Measurements from ENCODE around the gene LIFR. TPM values are rescaled to one million over a fixed set of nuclear protein-coding genes. Genes with fewer than 3 reads are reported as not detected.

LIFR gene
- total and polyA plus RNA-seq, 12 donors: 9.2 to 118 (median 59.0) TPM

DNA sequence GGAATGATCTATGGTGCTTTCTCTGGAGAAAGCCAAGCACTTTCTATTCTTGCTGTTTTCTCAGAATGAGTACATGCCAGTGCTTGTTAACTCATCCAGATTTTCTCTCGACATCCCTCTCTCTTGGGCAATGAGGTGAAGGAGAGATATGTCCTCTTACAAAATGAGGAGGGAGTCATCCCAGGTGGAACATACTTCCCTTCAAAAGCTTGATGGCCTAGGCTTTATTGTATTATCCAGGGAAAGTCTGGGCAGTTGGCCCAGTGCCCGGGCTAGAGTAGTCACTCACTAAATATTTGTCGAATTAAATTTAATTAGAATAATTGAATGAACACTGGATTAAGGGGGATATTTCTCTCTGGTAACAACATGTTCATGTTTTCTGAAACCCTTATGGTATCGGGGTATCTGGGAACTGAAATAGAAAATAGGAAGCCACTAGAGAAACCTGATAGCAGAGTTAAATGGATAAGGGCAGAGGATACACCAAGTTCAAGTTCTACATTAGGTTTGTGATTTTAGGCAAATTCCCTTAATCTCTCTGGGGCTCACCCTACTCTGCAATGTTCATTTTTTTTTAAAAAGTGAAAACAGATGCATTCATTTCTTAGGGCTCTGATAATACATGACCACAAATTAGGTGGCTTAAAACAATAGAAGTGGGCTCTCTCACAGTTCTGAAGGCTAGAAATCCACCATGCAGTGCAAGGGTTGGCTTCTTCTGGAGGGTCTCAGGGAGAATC is 99.6 kb downstream of the LIFR start:
- Histone ChIP-seq H3K36me3 (replicated peaks in 1 of 2) (no peaks in the 10 kb centered on the region), H3K9me3 (replicated peaks in 1 of 3) (no peaks in the 10 kb centered on the region), H3K27me3 (peaks cover 7% of the 10 kb centered on the region), H3K27ac (peak overlapping the region in 1 of 5 donors; percentile 8), H3K4me3 (no peak overlapping the region), H3K4me1 (replicated peaks in 1 of 2) (no peaks in the 10 kb centered on the region)
- DNase-seq: peak in 1 of 7 donors; percentile 63
- WGBS, 4 donors: 77 to 83% (median 80%) methylated on average over 4 of the region's 4 CpGs
- TF ChIP-seq, protein P1, sequence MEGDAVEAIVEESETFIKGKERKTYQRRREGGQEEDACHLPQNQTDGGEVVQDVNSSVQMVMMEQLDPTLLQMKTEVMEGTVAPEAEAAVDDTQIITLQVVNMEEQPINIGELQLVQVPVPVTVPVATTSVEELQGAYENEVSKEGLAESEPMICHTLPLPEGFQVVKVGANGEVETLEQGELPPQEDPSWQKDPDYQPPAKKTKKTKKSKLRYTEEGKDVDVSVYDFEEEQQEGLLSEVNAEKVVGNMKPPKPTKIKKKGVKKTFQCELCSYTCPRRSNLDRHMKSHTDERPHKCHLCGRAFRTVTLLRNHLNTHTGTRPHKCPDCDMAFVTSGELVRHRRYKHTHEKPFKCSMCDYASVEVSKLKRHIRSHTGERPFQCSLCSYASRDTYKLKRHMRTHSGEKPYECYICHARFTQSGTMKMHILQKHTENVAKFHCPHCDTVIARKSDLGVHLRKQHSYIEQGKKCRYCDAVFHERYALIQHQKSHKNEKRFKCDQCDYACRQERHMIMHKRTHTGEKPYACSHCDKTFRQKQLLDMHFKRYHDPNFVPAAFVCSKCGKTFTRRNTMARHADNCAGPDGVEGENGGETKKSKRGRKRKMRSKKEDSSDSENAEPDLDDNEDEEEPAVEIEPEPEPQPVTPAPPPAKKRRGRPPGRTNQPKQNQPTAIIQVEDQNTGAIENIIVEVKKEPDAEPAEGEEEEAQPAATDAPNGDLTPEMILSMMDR (IDR thresholded peaks at IDR 0.05): no peak
- intact Hi-C loops (cut with DNase I): no loop called here

DNA sequence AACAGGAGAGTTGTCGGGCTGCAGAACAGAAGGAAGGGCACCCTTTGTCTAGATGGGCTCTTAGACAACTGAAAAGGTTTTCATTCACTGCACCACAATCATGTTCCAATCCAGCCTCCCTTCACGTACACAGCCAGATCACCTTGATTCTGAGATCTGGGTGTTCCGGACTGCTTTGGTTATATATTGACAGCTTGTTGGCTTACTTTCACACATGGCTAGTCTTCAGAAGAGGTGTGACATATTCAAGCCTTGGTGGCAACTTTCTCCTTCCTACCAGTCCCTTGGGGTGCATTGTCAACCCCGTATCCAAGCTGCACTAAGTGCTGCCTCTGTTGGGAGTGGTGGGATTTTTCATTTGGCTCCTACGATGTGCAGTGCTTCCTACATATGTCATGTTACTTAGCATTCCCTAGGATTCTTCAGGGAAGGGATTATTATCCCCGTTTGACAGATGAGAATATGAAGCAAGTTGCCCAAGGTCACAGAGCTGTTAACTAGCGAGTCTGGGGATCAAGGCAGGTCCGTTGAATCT is 100.6 kb downstream of the LIFR start:
- WGBS, 4 donors: 78 to 89% (median 82%) methylated on average over 7 to 8 of the region's 8 CpGs
- no peak for DNase-seq
- H3K27me3 ChIP-seq: peaks cover 7% of the 10 kb centered on the region
- TF ChIP-seq, protein P1 (IDR thresholded peaks at IDR 0.05): no peak
- no peak for TF ChIP-seq POLR2A (IDR thresholded peaks at IDR 0.05)
- intact Hi-C loops (cut with DNase I): no loop called here
- no peaks in the 10 kb centered on the region for H3K36me3 ChIP-seq (replicated peaks in 1 of 2)
- no peaks in the 10 kb centered on the region for H3K4me1 ChIP-seq (replicated peaks in 1 of 2)
- H3K9me3 ChIP-seq (replicated peaks in 1 of 3): no peaks in the 10 kb centered on the region
- H3K4me3 ChIP-seq: no peak overlapping the region
- H3K27ac ChIP-seq: peak overlapping the region in 1 of 5 donors; percentile 8

GRCh38 chr5:38453921-38454320 is 102.5 kb downstream of the LIFR start:
- H3K4me3 ChIP-seq: no peak overlapping the region
- no peak for TF ChIP-seq POLR2A (IDR thresholded peaks at IDR 0.05)
- TF ChIP-seq, protein P1 (IDR thresholded peaks at IDR 0.05): no peak
- peaks cover 7% of the 10 kb centered on the region for H3K27me3 ChIP-seq
- H3K9me3 ChIP-seq (replicated peaks in 1 of 3): no peaks in the 10 kb centered on the region
- H3K27ac ChIP-seq: no peak overlapping the region
- WGBS, 4 donors: 84 to 90% (median 85%) methylated on average over 10 to 11 of the region's 11 CpGs
- H3K4me1 ChIP-seq (replicated peaks in 1 of 2): no peaks in the 10 kb centered on the region
- no peaks in the 10 kb centered on the region for H3K36me3 ChIP-seq (replicated peaks in 1 of 2)
- peak in 1 of 7 donors; percentile 41 for DNase-seq
- intact Hi-C loops (cut with DNase I): no loop called here

- H3K4me1 ChIP-seq (replicated peaks in 1 of 2): no peaks in the 10 kb centered on the region
- no peak overlapping the region for H3K4me3 ChIP-seq
- H3K27ac ChIP-seq: no peak overlapping the region
- 68 to 86% (median 77%) methylated on average over 3 of the region's 3 CpGs for WGBS, 4 donors
- no peaks in the 10 kb centered on the region for H3K36me3 ChIP-seq (replicated peaks in 1 of 2)
- TF ChIP-seq, protein P1 (IDR thresholded peaks at IDR 0.05): no peak
- no peak for TF ChIP-seq POLR2A (IDR thresholded peaks at IDR 0.05)
- H3K27me3 ChIP-seq: peaks cover 7% of the 10 kb centered on the region
- intact Hi-C loops (cut with DNase I): no loop called here
- no peaks in the 10 kb centered on the region for H3K9me3 ChIP-seq (replicated peaks in 1 of 3)
- peak in 1 of 7 donors; percentile 49 for DNase-seq
These were observed 102.9 kb downstream of the LIFR start for GRCh38 chr5:38453506-38453905.
